DOHH2 (cell line): ENCODE measurements around the gene PLEKHG4B.
"Not testable (repeated sequence)": the region's sequence is repeated elsewhere in the genome, so short reads cannot be mapped to it uniquely, and the experiment has no call there.

Source experiments
- EZH2phosphoT487 ChIP-seq: fragments of 200-600 bp; sonication (generic); IDR thresholded peaks from 2 replicates; pipeline ENCODE4 v1.6.1; 2017; ENCODE audit warnings: borderline replicate concordance, mild to moderate bottlenecking, antibody characterized with exemption, low read length, moderate library complexity, mixed read lengths
- TF ChIP-seq, protein P1 (sequence below): fragments of 200-600 bp; sonication (generic); IDR thresholded peaks from one replicate; pipeline ENCODE4 v1.5.1; 2014; ENCODE audit warnings: antibody characterized with exemption, mild to moderate bottlenecking, low read depth, low read length; ENCODE audit not compliant: poor library complexity, severe bottlenecking

DNA sequence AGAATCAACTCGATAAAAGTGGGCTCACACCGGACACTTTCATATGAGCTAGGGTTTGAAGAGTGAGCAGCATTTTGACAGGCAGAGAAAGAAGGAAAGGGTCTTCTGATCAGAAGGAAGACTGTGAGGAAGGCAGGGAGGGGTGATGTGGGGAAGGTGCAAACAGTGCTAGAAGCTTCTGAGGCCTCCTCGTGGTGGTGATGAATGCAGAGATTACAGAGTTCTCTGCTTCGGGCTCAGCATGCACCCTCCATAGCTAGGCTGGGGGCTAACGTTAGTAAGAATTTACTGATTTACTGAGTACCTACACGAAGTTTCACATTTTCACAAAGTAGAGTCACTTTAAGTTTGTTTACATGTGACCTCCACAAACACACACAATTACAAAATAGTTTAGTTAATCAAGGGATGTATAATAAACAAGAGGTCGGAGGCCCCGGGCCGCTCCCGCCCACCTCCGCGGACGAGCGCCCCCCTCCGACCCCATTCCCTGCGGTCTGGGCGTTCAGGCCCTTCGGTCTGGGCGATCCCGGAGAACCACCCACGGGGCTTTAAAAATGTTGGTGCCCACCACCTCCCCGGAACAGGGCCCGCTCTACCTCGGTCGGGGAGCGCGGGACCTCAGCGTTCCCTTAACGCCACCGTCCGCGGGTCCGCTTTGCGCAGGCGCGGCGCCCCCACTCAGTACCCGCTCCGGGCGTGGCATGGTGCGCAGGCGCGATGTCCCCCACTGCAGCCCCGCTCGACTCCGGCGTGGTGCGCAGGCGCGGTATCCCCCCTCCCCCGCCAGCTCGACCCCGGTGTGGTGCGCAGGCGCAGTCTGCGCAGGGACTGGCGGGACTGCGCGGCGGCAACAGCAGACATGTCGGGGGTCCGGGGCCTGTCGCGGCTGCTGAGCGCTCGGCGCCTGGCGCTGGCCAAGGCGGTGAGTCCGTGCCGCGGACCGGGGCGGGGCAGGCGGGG, 125.8 kb downstream of the PLEKHG4B start, which contains the start of the genes CCDC127 and SDHA:
- TF ChIP-seq, protein P1, sequence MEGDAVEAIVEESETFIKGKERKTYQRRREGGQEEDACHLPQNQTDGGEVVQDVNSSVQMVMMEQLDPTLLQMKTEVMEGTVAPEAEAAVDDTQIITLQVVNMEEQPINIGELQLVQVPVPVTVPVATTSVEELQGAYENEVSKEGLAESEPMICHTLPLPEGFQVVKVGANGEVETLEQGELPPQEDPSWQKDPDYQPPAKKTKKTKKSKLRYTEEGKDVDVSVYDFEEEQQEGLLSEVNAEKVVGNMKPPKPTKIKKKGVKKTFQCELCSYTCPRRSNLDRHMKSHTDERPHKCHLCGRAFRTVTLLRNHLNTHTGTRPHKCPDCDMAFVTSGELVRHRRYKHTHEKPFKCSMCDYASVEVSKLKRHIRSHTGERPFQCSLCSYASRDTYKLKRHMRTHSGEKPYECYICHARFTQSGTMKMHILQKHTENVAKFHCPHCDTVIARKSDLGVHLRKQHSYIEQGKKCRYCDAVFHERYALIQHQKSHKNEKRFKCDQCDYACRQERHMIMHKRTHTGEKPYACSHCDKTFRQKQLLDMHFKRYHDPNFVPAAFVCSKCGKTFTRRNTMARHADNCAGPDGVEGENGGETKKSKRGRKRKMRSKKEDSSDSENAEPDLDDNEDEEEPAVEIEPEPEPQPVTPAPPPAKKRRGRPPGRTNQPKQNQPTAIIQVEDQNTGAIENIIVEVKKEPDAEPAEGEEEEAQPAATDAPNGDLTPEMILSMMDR: peak; percentile 72
- not testable (repeated sequence) for TF ChIP-seq EZH2phosphoT487
